ENCODE results near the gene MBOAT7. TPM values are rescaled to one million over a fixed set of nuclear protein-coding genes. Genes with fewer than 3 reads are reported as not detected.

MBOAT7 gene
- total RNA-seq, 6 experiments from 2014 or later: 263 to 354 (median 313) TPM

- Mint-ChIP-seq H3K9me3 (no peaks in the 10 kb centered on the region), H3K4me1 (ENCODE audit: low read depth) (no peaks in the 10 kb centered on the region), H3K36me3 (ENCODE audit: low read depth) (peaks cover 30% of the 10 kb centered on the region), H3K27ac (peak overlapping the region; percentile 75), H3K4me3 (no peak overlapping the region), H3K27me3 (ENCODE audit: insufficient read depth) (no peaks in the 10 kb centered on the region; the same call in 1 of the 2 replicates)
- DNase-seq: peak; percentile 62
- TF ChIP-seq CTCF (IDR thresholded peaks at IDR 0.05): peak; percentile 45
These were observed 9.4 kb downstream of the MBOAT7 start for GRCh38 chr19:54179921-54180461.

DNA sequence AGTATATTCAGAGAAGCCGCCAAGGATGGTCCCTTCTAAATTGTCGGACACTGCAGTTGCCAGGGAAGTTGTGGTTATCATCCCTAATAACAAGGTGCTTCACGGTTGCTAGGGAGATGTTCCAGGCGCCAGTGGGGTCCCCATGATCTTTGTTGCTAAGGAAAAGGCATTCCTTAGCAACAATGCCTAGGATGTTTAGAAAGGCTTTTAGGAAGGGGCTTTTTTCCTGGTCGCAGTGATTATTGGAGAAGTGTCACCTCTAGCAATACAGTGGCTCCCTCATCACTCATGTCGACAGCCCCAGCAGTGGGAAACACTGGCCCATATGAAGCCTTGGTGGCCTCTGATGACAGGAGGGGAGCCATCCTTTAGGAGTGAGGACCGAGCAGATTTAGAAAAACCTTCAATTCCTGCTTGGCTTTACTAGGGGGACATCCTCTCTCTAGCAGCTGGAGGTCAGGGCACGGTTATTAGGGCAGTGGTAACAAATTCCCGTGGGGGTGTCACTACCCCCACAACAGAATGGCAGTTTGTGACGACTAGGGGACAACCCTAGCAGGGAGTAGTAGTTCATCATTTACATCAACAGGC is 10.0 kb downstream of the MBOAT7 start:
- H3K27ac Mint-ChIP-seq: peak overlapping the region; percentile 9; the same call in 1 of the 2 replicates
- H3K4me3 Mint-ChIP-seq: no peak overlapping the region
- peaks cover 30% of the 10 kb centered on the region for H3K36me3 Mint-ChIP-seq (ENCODE audit: low read depth)
- H3K4me1 Mint-ChIP-seq (ENCODE audit: low read depth): no peaks in the 10 kb centered on the region
- TF ChIP-seq CTCF (IDR thresholded peaks at IDR 0.05): no peak
- H3K9me3 Mint-ChIP-seq: no peaks in the 10 kb centered on the region
- no peak for DNase-seq
- H3K27me3 Mint-ChIP-seq (ENCODE audit: insufficient read depth): no peaks in the 10 kb centered on the region; the same call in 1 of the 2 replicates

DNA sequence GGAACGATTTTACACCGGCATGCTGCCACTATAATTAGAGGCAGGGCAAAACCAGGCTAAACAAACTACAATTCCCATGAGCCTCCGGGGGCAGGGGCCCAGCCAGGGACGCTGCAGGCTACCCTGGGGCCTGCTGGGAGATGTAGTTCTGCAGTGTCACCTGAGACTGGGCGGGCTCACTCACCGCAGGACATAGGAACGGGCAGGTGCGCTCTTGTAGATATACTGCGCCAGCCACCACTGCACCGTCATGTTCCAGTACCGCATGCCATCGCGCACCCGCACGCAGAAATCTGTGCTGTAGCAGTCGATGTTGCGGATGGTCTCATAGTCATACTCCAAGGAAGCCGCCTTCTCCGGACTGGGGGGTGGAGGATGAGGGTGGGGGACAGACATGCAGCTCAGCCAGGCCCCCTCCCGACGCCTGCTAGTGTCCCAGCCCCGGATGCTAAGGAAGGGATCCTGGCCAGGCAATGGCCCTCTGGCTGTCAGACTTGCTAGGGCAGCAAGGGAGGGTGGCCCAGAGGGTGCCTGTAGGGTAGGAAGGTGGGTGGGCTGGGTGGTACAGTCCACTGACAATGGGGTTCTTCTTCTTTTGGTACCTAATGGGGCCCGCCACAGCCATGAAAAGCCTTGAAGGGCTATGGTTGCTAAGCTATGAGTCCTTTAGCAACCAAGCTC is 10.7 kb downstream of the MBOAT7 start:
- DNase-seq: no peak
- Mint-ChIP-seq H3K27ac (no peak overlapping the region), H3K36me3 (ENCODE audit: low read depth) (peaks cover 23% of the 10 kb centered on the region), H3K4me1 (ENCODE audit: low read depth) (no peaks in the 10 kb centered on the region), H3K4me3 (no peak overlapping the region), H3K9me3 (no peaks in the 10 kb centered on the region), H3K27me3 (ENCODE audit: insufficient read depth) (no peaks in the 10 kb centered on the region; the same call in 1 of the 2 replicates)
- TF ChIP-seq CTCF (IDR thresholded peaks at IDR 0.05): 0 out of 2 replicates have a peak, but pooled peaks have one; percentile 7

DNA sequence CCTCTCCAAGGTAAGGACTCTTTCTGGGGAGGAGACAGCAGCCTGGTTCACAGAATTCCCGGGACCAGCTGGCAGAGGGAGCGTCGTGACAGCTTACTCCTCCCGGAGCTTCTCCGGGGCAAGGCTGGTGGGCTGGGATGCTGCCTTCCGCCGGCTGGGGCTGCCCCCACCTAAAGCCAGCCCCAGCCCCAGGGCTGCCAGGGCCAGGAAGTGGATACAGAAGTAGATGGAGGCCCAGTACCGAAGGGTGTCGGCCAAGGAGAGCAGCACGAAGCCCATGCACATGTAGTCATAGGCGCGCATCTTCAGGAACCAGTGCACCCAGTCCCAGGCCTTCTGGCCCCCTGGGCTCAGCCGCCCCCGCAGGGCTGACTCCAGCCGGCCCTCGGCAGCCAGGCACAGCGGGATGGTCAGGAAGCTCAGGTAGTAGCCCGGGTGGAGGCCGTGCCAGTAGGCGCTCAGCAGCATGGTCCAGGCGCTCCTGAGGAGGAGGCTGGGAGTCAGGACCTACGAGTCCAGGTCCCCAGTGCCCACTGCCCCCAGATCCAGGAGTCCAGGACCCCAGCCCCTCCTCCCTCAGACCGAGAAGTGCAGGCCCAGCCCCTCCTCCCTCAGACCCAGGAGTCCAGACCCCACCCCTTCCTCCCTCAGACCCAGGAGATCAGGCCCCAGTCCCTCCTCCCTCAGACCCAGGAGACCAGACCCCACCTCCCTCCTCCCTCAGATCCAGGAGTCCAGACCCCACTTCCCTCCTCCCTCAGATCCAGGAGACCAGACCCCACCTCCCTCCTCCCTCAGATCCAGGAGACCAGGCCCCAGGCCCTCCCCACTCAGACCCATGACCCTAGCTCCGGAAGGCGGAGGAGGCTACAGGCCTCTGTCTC is 15.2 kb downstream of the MBOAT7 start:
- DNase-seq: no peak
- Mint-ChIP-seq H3K9me3 (no peaks in the 10 kb centered on the region), H3K4me3 (no peak overlapping the region), H3K27me3 (ENCODE audit: insufficient read depth) (peaks cover 9% of the 10 kb centered on the region; the same call in 1 of the 2 replicates), H3K4me1 (ENCODE audit: low read depth) (peaks cover 5% of the 10 kb centered on the region; the same call in 1 of the 2 replicates), H3K36me3 (ENCODE audit: low read depth) (peaks cover 14% of the 10 kb centered on the region), H3K27ac (no peak overlapping the region)
- no peak for TF ChIP-seq CTCF (IDR thresholded peaks at IDR 0.05)

DNA sequence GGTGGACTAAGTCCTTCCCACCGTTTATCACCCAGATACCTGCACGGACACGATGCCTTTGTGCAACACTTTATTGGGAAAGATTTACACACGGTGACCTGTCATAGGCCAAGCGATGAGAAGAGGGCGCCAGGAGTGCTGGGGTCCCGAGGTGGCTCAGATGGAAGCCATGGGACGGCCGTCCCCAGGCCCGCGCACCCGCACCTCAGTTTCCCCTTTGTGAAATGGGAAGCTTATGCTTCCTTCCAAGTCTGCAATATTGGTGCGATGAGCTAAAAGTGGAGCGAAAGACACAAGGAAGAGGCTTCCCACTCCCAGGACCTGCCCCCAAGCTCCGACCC is 16.1 kb downstream of the MBOAT7 start:
- peaks cover 9% of the 10 kb centered on the region for H3K36me3 Mint-ChIP-seq (ENCODE audit: low read depth)
- peaks cover 9% of the 10 kb centered on the region; the same call in 1 of the 2 replicates for H3K27me3 Mint-ChIP-seq (ENCODE audit: insufficient read depth)
- H3K4me3 Mint-ChIP-seq: no peak overlapping the region
- H3K9me3 Mint-ChIP-seq: no peaks in the 10 kb centered on the region
- TF ChIP-seq CTCF (IDR thresholded peaks at IDR 0.05): no peak
- no peak overlapping the region for H3K27ac Mint-ChIP-seq
- peaks cover 5% of the 10 kb centered on the region; the same call in 1 of the 2 replicates for H3K4me1 Mint-ChIP-seq (ENCODE audit: low read depth)
- no peak for DNase-seq
